ENCODE results near the gene CEP43. TPM values are rescaled to one million over a fixed set of nuclear protein-coding genes. Genes with fewer than 3 reads are reported as not detected.

Gene CEP43
- total RNA-seq, 4 donors from 2014 or later, result 12.2 to 13.7 (median 13.4) TPM

DNA sequence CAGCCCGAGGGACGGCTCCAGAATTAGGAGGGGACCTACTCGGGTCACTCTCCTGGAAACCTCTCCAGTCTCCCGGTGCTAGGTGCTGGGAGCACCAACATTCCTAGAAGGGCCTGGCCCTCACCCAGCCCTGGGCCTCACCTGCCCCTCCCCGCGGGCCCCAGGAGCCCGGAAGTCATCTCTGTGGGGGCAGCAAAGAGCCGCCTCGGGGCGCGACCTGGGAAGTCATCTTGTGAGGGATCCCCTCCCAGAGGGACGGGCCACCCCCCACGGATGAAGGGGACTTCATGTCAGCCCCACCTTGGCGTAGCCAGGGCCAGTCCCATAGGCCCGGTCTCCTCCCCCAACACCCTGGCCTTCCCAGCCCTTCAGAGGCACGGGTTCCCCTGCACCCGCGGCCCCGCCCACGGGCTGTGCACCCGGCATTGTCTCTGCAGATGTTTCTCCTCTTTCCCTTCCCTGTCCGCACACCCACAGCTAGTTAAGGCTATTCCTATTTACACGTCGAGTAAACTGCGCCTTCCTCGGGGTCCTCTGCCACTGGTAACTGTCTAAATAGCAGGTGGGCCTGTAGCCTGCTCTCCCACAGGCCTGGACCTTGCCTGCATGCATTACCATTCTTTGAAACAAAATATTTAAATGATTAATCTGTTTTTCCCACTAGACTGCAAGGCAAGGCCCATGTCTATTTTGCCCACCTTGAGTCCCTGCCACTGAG lies 42.0 kb upstream of the CEP43 start:
- TF ChIP-seq, protein P1, sequence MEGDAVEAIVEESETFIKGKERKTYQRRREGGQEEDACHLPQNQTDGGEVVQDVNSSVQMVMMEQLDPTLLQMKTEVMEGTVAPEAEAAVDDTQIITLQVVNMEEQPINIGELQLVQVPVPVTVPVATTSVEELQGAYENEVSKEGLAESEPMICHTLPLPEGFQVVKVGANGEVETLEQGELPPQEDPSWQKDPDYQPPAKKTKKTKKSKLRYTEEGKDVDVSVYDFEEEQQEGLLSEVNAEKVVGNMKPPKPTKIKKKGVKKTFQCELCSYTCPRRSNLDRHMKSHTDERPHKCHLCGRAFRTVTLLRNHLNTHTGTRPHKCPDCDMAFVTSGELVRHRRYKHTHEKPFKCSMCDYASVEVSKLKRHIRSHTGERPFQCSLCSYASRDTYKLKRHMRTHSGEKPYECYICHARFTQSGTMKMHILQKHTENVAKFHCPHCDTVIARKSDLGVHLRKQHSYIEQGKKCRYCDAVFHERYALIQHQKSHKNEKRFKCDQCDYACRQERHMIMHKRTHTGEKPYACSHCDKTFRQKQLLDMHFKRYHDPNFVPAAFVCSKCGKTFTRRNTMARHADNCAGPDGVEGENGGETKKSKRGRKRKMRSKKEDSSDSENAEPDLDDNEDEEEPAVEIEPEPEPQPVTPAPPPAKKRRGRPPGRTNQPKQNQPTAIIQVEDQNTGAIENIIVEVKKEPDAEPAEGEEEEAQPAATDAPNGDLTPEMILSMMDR (IDR thresholded peaks at IDR 0.05), result no peak
- peak; percentile 25 for ATAC-seq (ENCODE audit: low FRiP score)

GRCh38 chr6:166957805-166958076 lies 41.5 kb upstream of the CEP43 start:
- no peak for DNase-seq (ENCODE audit: low spot score)
- TF ChIP-seq, protein P1 (IDR thresholded peaks at IDR 0.05), result no peak
- ATAC-seq (ENCODE audit: low FRiP score), result no peak

More for the DNA sequence above, 42.0 kb upstream of the CEP43 start:
- DNase-seq (ENCODE audit: low spot score), result no peak

DNA sequence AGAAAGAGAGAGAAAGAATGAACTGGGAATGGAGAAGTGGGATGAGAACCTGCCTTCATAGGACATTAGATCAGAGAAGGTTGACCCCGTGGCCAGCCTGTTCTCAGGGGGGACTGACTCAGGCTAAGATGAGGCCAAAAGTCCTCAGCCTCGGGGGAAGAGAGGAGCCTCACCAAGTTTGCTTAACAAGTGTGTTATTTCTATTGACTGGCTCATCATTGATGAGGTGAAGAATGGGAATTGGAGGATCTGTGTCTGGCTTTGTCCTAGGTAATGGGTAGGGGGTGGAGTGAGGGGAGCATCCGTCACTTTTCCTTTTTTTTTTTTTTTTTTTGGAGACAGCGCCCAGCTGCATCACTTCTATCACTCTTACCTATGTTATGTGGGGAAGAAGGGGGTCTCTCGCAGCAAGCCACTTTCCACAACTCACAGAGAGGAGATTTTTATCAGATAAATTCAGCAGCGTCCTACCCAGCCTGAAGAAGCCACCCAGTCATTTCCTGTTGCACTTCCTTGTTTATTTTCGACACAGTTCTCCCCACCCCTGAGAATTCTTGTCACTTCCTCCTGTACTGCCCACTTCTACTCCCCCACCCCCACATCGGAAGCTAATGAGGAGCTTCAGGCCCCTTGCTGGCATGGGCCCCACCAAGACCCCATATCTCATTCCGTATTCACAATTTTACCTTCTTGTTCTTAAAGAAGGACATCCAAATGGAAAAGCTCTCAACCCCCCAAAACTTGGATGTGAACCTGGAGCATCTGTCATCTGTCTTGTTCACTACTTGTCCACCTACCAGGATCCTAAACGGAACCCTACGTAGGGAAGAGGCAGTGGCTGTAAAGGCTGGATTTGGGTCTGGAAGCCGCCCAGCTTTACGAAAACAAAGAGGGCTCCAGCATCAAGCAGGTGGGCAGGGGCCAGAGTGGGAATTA lies 40.0 kb upstream of the CEP43 start:
- TF ChIP-seq, protein P1 (IDR thresholded peaks at IDR 0.05), result no peak
- DNase-seq (ENCODE audit: low spot score) (no peak), ATAC-seq (ENCODE audit: low FRiP score) (no peak)

DNA sequence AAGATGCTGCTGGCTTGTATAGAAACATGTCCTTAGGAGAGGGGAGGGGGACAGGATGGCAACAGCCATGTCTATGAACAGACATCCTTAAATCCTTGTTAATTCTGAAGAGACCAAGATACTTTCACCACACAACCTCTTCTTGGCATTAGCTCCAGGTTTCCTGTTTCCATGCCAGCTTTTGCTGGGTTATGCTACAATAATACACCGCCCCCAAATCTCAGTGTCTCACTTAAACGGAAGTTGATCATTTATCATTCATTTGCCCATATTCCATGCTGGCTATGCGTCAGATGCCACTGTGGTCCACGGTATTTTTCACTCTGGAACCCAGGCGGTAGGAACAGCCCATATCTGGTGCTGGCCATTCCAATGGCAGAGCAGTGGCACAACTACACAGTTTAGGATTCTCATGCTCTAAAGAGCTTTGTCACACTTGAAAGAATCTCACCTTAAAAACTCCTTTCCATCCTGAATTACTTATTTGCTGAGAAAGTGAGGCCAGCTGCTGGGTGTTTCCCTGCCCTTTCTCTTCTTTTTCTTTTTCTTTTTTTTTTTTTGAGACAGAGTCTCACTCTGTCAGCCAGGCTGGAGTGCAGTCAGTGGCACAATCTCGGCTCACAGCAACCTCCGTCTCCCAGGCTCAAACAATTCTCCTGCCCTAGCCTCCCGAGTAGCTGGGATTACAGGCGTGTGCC lies 39.1 kb upstream of the CEP43 start:
- ATAC-seq (ENCODE audit: low FRiP score) (no peak), DNase-seq (ENCODE audit: low spot score) (no peak)
- TF ChIP-seq, protein P1 (IDR thresholded peaks at IDR 0.05), result no peak

GRCh38 chr6:166960609-166960978 lies 38.6 kb upstream of the CEP43 start:
- ATAC-seq (ENCODE audit: low FRiP score) (no peak), DNase-seq (ENCODE audit: low spot score) (no peak)

DNA sequence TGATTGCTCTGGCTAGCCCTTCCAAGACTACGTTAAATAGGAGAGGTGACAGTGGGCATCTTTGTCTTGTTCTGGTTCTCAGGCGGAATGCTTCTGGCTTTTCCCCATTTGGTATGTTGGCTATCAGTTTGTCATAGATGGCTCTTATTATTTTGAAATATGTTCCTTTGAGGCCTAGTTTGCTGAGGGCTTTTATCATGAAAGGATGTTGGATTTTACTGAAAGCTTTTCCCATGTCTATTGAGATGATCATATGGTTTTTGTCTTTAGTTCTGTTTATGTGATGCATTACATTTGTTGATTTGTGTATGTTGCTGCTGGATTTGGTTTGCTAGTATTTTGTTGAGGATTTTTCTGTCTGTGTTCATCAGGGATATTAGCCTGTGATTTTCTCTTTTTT lies 32.9 kb upstream of the CEP43 start:
- DNase-seq (ENCODE audit: low spot score), result no peak
- TF ChIP-seq, protein P1 (IDR thresholded peaks at IDR 0.05), result no peak
- ATAC-seq (ENCODE audit: low FRiP score), result no peak

More at GRCh38 chr6:166960609-166960978, 38.6 kb upstream of the CEP43 start:
- TF ChIP-seq, protein P1 (IDR thresholded peaks at IDR 0.05), result no peak
